ENCODE data around the gene TMEM234. TPM values are rescaled to one million over a fixed set of nuclear protein-coding genes. Genes with fewer than 3 reads are reported as not detected.

TMEM234 gene
- total RNA-seq, 1 donor from 2014 or later = 7.5 TPM

DNA sequence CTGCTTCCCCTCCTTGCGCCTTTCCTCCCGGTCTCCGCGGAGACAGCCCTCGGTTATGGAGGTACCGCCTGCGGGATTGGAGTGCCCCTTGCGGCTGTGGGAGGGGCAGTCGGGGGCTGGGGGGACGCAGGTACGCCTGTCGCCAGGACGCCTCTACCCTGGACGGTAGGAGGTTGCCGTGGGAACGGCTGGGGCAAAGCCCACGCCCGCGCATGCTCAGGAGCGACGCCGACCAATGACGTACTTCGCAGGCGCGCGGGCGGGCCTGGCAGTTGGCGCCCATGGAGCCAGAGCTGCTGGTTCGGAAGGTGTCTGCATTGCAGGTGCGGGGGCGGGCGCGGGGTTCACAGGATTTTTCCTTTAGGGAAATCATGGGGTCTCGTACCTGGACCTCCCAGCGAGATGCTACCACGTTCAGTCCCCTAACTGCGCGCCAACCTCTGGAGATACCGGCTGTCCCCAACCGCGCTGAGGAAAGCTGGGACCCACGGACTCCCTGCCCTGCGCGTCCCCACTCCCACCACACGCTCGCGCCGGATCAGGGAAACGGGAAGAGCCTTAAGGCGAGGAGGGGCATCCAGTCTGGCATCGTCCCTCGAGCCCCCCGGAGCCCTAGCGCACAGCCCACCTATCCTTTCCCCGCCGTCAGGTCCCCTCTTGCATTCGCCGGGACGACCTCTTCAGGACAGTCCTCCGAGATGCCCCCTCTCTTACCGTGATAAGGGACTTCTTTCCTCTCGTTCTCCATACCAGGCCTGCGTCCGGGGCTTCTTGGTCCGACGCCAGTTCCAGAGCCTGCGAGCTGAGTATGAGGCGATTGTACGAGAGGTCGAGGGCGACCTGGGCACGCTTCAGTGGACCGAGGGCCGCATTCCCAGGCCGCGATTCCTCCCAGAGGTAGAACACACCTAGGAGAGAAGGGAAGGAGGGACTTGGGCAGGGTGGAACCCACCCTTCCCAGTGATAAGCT is 16.5 kb downstream of the TMEM234 start, which contains the start of gene IQCC:
Gene IQCC, plus strand, starts transcription at position 271 of the 970 bp plus-strand sequence. Its CDS starts 11 bp downstream, at position 282.
- intact Hi-C loops (cut with DNase I) = no loop called here
- DNase-seq = peak; percentile 91
- ATAC-seq (ENCODE audit: poor library complexity) = peak; percentile 83

DNA sequence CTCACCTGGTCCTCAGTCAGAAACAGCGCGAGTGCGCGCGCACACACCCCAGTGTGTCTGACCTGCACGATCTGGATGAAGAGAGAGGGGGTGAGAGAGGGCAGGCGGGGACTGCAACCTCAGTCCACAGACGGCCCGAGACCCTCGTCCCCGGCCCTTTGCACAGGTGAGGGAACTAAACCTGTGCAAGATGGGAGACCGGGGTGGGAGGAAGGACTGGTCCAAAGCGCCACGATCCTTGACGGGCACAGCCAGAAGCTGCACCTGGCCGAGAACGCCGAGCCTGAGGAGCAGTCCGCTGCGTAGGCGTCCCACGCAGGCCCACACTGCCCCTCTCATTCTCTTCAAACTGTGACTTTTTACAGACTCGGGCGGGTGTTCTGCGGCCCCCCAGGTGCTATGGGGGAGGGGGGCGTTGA is 17.2 kb downstream of the TMEM234 start:
- peak; percentile 39 for DNase-seq
- intact Hi-C loops (cut with DNase I) = no loop called here

DNA sequence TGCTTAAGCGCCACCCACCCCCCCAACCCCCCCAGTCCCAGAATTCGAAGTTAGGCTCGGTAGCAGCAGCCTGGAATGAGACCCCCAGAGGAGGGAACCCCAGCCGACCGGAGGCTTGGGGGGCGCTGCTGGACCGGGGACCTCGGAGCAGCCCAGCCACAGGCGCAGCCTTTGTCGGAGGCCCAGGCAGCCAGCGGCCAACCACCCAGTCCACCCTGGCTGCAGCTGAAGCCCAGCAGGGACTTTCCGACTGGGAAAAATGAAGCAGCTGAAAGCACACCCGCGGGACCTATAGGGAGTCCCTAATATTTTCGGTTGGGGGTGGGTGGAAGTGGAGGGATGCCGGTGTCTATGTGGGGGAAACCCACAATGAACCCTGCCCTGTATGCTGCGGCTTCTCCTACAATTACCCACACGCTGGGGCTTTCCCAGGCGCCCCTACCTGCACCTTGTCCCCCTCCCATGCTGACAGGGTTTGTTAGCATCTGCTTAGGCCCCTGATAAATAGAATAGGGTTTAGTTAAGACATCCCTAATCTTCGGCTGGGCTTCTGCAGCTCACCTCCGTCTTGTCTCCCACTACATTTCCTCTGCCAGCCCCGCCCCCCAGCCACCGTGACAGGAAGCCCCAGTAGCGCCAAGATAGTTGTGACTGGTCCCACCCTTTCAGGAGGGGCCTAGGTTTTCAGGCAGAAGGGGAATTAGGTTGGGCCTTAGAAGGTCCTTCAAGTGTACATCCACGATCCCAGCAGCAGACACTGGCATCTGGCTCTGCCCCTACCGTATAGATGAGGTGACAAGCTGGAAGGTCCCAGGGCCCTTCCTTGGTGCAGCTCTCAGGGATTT is 20.9 kb downstream of the TMEM234 start:
- DNase-seq (peak; percentile 82), ATAC-seq (ENCODE audit: poor library complexity) (peak; percentile 56)
- intact Hi-C loops (cut with DNase I) = no loop called here

More for the DNA sequence above, 17.2 kb downstream of the TMEM234 start:
- no peak for ATAC-seq (ENCODE audit: poor library complexity)

DNA sequence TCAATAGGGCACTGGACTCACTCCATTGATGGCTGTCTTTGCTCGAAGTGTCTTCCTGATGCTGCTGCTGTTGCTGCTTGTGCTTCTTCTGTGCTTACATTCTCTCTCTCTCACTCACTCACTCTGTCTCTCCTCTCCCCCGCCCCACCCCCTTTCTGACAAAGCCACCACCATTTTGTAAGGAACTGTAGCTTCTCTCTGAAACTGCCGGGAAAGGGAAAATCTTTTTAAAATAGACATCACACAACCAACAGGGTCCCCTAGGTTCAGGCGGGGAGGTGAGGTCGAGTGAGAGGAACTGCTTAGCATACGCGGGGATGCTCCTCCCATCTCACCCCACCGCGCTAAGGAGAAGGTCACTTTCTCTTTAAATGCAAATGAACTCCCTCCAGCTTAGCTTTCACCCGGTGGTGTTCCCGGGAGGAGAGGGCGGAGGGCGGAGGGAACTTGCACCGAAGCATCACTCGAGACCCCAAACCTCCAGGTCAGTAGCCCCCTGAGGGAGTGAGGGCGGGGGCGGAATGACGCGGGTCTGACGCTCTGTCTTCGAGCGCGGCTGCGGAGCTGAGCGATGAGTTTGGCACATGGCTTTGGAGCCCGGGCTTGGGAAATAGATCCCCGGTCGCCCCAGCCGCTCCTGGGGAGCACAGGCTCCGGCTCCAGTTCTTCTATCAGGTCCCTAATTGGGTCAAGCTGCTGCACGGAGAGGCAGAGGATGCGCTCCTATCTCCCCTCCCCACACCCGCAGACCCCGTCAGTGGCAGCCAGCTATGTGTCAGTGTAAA is 21.7 kb downstream of the TMEM234 start, which contains the start of gene CCDC28B:
Gene CCDC28B, plus strand, starts transcription at position 370 of the 785 bp plus-strand sequence. CDS start 1,341 bp downstream, outside the sequence.
- peak; percentile 70 for ATAC-seq (ENCODE audit: poor library complexity)
- peak; percentile 84 for DNase-seq
- intact Hi-C loops (cut with DNase I) = no loop called here

DNA sequence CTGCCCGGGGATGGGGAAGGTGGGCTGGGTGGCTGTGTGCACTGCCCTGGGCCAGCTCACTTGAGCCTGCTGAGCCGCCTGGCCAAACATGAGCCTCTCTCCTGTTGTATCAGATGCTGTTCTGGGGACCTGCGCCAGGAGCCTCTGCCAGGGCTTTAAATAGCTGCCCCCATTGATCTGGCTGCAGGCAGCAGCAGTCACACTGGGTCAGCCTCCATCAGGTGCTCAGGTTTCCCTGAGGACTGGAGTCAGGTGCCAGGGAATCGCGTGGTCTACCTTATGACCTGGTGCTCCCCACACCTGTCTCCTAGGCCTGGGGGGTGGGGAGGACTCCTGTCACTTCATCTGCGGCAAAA is 22.5 kb downstream of the TMEM234 start:
- intact Hi-C loops (cut with DNase I) = no loop called here
- DNase-seq = peak; percentile 85
- peak; percentile 74 for ATAC-seq (ENCODE audit: poor library complexity)

DNA sequence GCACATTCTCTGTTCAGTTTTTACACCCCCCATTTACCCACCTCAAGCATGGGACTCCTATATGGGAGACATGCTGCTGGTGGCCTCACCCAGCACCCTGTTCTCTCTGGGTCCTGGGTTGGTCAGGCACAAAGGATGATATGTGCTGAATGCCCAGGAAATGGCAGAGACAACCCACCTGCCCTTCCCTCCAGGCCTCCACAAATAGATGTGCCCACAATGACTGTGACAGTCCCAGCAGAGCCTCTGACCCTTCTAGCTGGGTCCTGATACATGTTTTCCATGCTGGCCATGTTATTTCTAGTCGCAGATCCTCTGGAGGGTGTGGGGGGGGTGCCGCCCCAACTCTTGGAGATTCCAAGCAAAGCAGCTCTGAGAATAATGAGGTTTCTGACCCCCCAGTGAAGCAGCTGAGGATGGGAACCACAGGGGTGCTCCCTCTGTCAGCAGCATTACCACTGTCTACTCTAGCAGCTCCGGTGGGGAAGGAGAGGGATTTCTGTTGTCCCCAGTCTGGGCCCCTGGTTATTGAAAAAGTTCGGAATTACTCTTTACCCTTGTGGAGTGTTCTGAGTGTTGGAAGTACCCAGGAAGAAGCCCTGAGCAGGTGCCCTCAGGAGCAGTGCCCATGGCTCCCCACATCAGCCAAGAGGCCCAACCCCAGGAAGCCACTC is 23.0 kb downstream of the TMEM234 start:
- no peak for DNase-seq
- intact Hi-C loops (cut with DNase I) = no loop called here
- ATAC-seq (ENCODE audit: poor library complexity) = no peak

DNA sequence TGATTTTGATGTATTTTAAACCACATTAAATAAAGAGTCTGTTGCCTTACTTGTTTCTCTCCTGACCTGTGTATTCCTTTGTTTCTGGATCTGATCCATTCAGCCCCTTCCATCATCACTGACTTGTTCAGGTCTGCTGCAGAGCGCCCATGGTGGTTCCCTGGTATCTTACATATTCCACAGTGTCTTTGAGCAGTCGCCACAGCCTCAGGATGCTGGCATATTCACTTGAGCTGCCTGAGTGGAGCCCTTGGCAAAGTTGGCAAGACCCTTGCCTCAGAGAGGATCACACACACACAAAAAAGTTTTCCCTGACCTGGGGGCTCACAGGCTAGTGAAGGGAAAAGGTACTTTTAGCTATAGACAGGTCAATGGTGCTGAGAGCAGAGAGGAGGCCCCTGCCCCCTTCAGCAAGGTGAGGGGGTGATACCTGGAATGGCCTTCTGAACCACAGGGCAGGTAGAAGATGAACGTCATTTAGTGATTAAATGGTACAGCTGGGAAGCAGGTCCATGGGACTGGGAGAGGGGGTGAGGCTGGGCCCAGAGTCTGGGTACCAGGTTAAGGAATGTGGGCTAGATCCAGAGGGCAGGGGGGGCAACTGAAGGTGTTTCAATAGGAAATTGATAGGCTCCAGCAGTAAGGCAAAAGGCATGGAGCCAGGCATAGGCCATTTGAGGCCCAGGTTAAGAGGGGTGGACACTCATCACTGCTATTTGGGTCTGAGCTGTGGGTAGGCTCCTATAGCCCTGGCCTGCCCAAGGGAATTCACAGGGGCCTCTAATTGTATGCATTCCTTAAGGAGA is 23.7 kb downstream of the TMEM234 start:
- no peak for ATAC-seq (ENCODE audit: poor library complexity)
- intact Hi-C loops (cut with DNase I) = no loop called here
- no peak for DNase-seq

DNA sequence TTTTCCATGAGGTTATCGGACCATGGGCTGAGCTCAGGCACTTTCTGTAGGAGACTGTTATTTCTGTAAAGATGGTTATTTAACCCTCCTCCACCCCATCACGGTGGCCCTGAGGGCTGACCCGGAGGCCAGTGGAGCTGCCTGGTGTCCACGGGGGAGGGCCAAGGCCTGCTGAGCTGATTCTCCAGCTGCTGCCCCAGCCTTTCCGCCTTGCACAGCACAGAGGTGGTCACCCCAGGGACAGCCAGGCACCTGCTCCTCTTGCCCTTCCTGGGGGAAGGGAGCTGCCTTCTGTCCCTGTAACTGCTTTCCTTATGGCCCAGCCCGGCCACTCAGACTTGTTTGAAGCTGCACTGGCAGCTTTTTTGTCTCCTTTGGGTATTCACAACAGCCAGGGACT is 24.3 kb downstream of the TMEM234 start:
- ATAC-seq (ENCODE audit: poor library complexity) = no peak

DNA sequence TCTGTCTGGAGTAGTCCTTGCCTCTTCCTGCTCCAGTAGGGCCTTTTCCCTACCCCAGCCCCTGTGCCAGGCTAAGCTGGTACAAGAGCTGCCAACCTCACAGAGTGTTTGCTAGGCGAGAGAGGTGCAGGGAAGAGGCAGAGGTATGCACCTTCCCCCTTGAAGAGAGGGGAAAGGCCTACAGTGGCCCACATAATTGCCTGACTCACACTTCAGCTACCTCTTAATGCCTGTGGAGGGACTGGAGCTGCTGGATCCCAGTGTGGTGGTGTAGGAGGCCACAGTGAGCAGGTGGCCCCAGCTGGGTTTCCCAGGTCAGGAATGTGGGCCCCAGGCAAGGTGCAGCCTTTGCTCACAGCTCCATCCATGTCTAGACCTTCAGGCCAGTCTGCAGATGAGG is 25.1 kb downstream of the TMEM234 start:
- DNase-seq (no peak), ATAC-seq (ENCODE audit: poor library complexity) (no peak)
- intact Hi-C loops (cut with DNase I) = no loop called here

More for the DNA sequence above, 24.3 kb downstream of the TMEM234 start:
- intact Hi-C loops (cut with DNase I) = no loop called here
- DNase-seq = no peak

DNA sequence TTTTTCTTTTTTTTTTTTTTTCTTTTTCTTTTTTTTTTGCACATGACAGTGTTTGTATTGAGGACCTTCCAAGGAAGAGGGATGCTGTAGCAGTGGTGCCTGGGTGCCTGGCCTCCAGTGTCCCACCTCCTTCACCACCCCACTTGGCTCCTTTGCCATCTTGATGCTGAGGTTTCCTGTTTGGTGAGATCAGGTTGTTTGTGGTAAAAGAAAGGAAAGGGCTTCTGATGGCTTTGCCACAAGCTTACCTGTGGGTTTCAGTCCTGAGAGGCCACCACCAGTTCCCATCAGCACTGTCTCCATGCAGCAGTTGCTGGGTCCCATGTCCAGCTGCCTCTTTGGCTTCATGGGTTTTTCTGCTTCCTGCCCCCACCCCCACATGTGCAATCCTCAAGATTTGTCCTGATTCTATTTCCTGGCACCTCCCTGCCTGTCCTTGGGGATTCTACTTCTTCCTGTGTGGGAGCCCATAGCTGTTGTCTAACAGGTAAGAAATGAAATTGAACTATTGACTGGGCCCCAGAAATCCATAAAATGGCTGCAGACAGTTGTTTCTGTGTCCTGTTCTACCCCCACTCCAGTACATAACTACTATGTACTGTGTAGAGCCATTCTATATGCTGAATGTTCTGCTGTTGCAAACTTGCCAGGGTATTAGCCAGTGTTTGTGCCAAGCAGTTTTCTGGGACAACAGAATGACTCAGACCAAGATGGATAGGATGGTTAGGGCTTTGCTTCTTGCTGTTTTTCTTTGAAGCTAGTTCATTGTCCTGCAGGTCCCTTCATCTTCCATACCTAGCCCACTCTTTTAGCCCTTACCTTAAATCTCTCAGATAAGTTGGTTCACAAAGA is 26.0 kb downstream of the TMEM234 start:
- DNase-seq = no peak
- no peak for ATAC-seq (ENCODE audit: poor library complexity)
- intact Hi-C loops (cut with DNase I) = no loop called here

DNA sequence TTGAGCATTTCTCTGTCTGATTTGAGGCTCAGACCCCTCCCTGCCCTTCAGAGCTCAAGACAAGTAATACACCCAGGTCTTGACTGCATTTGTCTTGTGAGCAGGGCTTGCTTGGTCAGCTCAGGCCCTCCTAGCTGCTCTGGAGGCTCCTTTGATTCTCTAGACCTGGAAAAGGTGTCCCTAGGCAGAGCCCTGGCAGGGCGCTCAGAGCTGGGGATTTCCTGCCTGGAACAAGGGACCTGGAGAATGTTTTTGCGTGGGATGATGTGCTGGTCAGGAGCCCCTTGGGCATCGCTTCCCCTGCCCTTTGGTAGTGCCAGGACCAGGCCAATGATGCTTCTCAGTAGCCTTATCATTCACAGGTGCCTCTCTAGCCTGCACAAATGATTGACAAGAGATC is 26.6 kb downstream of the TMEM234 start:
- ATAC-seq (ENCODE audit: poor library complexity) (no peak), DNase-seq (no peak)
- intact Hi-C loops (cut with DNase I) = no loop called here

DNA sequence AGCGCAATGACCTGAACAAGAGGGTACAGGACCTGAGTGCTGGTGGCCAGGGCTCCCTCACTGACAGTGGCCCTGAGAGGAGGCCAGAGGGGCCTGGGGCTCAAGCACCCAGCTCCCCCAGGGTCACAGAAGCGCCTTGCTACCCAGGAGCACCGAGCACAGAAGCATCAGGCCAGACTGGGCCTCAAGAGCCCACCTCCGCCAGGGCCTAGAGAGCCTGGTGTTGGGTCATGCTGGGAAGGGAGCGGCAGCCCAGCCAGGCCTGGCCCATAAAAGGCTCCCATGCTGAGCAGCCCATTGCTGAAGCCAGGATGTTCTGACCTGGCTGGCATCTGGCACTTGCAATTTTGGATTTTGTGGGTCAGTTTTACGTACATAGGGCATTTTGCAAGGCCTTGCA is 27.2 kb downstream of the TMEM234 start:
- intact Hi-C loops (cut with DNase I) = no loop called here
- ATAC-seq (ENCODE audit: poor library complexity) = no peak
- DNase-seq = no peak

DNA sequence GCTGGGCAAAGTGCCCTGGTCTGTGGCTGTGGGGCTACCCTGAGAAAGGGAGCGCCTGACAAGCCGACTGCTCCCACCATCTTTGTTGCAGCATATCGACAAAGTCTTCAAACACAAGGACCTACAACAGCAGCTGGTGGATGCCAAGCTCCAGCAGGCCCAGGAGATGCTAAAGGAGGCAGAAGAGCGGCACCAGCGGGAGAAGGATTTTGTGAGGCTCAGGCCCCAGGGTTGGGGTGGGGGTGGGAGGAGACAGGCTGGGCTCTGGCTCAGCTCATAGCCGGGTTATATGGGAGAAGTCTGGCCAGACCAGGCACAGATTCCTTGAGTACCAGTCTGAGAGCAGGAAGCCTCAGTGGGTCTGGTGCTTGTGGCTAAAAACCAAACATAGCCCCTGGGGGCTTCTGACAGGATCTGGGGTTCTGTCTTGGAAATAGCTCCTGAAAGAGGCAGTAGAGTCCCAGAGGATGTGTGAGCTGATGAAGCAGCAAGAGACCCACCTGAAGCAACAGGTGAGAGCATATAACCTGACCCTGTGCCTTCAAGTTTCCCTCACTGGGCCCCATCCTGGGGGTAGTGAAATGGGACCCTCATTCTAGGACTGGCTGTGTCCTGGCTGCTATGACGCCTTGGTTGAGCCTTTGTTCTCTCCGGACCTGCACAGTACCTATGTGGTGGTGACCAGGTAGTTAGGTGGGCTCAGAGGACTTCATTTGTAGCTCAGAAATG is 29.8 kb downstream of the TMEM234 start:
- DNase-seq (no peak), ATAC-seq (ENCODE audit: poor library complexity) (no peak)
- intact Hi-C loops (cut with DNase I) = no loop called here

DNA sequence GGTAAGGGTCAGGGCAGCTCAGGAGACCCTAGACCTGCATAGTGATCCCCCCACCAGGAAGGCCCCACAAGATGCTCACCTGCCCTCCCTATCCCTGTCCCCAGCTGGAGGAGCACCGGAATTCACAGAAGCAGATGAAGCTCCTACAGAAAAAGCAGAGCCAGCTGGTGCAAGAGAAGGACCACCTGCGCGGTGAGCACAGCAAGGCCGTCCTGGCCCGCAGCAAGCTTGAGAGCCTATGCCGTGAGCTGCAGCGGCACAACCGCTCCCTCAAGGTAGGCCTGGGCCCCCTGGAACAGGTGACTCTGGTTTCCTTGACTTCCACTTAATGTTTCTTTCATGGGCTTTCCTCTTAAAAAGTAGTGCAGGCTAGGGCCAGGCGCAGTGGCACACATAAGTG is 34.3 kb downstream of the TMEM234 start:
- DNase-seq = no peak
- ATAC-seq (ENCODE audit: poor library complexity) = no peak
- intact Hi-C loops (cut with DNase I) = no loop called here

DNA sequence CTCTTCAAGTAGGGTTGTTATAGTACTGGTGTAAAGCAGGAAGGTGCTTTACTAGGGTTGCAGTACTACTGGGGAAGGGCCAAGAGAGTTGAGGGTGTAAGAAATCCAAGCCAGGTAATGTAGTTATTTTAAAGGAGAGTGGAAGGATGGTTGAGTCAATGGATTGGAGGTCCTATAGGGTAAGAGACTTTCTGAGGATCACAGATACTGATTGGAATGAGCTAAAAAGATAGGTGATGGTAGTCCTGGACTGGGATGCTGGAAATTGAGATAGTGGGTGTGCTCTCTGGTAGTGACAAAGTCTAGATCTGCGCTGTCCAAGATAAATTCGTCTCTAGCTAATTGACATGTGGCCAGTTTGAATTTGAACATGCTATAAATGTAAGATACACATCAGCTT is 35.7 kb downstream of the TMEM234 start:
- intact Hi-C loops (cut with DNase I) = no loop called here

DNA sequence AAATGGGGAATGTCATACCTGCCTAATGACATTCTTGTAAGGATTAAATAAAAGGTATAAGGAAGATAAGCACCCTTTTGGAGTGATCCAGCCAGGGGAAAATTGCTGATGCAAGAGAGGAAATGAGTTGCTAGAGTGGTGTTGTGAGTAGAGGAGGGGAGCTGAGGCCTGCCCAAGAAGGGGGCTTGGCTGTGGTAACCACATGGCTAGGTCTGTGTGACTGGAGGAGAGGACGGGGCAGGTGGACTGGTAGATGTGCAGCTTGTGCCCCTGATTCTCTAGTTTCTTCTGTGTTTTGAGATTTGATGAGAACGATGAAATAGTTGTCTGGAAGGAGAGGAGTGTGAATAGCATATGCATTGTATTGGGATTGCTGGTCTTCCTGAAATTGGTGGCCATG is 36.1 kb downstream of the TMEM234 start:
- intact Hi-C loops (cut with DNase I) = no loop called here
- ATAC-seq (ENCODE audit: poor library complexity) (no peak), DNase-seq (no peak)

More for the DNA sequence above, 35.7 kb downstream of the TMEM234 start:
- DNase-seq = no peak
- no peak for ATAC-seq (ENCODE audit: poor library complexity)
